ENCODE measurements around the gene CXCL13. TPM values are rescaled to one million over a fixed set of nuclear protein-coding genes. Genes with fewer than 3 reads are reported as not detected.

CXCL13 gene
- total RNA-seq = not detected in 2 replicates

GRCh38 chr4:77605210-77605902 is at the start of gene CXCL13:
Gene CXCL13, plus strand, starts transcription at chr4:77605820. Its CDS starts 46 bp downstream, at chr4:77605866.

Other genes starting within 250 kb of the CXCL13 start
- 24.7 and 34.5 TPM in 2 replicates for gene CNOT6L, start 213.5 kb downstream of the CXCL13 start, total RNA-seq

Data from epithelial cell of umbilical artery (primary cell).